NCI-H2196 (cell line): ENCODE data around the gene INVS.
"Not testable (repeated sequence)": the region's sequence is repeated elsewhere in the genome, so short reads cannot be mapped to it uniquely, and the experiment has no call there.

ENCODE experiments used
- DNase-seq: peaks from one replicate; lab custom pipeline; 2025; ENCODE audit not compliant: unreplicated experiment; lab: John Stamatoyannopoulos, UW

Gene INVS

DNA sequence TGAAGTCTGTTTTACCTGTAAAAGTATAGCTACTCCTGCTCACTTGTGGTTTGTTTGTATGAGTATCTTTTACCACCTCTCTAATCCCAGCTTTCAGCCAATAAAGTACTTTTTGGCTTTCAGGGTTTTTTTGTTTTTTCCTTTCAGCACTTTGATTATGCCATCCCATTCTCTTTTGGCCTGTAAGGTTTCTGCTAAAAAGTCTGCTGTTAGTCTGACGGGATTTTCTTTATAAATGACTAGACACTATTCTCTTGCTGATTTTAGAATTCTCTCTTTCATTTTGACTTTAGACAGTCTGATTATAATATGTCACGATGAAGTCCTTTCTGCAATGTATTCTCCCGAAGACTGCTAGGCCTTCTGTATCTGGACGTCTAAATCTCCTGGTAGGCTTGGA lies 216.5 kb downstream of the INVS start:
- no peak for DNase-seq

DNA sequence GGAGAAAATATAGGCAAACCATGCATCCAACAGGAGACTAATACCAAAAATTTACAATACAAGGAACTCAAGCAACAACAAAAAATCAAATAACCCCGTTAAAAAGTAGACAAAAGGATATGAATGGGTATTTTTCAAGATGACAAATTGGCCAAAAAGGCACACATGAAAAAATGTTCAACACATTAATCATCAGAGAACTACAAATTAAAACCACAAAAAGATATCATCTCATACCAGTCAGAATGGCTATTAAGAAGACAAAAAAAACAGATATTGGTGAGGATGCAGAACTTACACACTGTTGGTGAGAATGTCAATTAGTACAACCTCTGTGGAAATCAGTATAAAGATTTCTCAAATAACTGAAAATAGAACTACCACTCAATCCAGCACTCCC lies 218.7 kb downstream of the INVS start:
- no peak for DNase-seq

DNA sequence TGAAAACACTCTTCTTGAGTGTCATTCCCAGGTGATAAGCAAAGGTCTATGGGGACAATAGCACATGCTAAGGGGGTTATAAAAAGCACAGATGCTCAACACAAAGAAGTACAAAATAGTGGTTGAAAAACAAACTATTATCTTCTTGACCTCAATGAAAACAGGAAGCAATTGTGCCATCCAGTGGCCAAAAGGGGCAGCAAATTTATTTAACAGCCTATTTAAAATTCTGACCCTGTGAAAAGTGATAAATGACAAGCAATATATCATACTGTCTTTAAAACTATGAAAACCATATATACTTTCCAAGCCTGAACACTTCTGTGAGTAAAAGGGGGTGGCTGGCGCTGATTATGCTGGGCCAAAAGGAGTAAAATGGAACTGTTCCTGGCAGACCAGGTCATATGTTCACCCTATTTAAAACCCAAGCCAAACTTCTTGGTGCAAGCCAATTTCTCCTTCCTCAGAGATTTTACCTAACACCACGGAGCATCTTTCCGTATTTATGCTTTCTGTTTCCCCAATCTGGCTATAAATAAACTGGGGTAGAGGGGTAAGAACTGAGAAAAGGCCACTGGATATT lies 224.0 kb downstream of the INVS start:
- DNase-seq, result peak; percentile 61

DNA sequence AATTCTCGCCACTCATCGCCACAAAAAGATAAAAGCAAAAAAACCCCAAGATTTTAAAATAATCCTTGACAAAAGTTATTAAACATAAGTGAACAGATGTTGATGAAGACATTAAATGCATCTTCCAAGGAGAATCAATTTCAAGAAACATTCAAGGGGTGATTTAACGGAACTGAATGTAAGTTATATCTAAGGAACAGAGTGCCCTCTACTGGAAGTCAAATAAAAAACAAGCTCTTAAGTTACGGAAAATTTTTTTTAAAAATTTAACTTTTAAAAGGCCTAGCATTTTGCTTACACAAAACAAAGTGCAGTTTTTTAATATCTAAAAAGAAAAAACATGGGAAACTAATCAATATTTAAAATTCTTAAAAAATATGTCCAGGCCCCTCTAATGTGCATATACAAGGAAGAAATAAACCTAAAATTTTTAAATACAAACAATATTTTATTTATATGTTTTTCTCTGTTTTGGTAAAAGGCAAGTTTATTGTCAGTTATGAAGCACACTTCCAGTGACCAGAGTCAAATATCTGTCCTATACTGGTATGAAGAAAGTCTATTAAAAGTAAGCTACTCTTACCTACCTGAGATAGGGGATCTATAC lies 225.7 kb downstream of the INVS start:
- DNase-seq, result peak; percentile 11

DNA sequence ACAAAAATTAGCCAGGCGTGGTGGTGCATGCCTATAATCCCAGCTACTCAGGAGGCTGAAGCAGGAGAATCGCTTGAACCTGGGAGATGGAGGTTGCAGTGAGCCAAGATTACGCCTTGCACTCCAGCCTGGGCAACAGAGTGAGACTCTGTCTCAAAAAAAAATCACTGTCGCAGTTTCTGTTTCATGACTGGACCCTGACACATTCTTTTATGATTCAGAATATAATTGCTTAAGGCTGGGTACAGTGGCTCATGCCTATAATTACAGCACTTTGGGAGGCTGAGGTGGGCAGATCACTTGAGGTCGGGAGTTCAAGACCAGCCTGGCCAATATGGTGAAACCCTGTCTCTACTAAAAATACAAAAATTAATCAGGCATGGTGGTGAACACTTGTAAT lies 239.7 kb downstream of the INVS start:
- not testable (repeated sequence) for DNase-seq

DNA sequence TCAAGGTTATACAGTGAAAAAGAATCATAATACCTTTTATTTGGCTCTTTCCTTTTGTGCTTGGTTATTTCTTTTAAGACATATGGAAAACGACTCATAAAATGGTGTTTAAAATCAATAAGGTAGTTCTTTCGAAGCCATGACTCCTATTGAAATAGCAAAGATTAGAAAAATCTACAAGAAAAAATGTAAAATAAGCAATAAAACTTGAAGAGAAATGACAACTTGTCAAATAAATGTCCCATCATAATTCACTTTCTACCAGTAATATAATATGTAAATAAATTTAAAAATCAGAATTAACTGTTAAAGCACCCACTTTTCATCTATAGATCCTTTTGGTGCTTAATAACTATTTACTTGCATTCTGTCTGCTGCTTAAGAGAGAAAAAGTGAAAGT lies 241.2 kb downstream of the INVS start:
- DNase-seq, result no peak

DNA sequence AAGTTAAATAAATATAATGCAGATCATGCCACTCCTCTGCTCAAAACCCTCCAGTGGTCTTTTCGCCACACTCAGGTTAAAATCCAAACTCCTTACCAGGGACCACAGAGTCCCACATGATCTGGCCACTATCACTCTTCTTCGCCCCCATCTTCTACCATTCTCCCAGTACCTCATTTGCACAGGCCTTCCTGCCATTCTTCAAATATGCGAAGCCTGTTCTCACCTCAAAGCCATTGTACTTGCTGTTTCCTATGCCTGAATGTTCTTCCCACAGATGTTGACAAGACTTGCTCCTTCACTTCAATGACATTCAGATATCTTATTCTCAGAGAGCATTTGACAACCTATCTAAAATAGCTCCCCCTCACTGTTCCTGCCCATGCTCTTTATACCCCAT lies 242.8 kb downstream of the INVS start:
- DNase-seq, result no peak

DNA sequence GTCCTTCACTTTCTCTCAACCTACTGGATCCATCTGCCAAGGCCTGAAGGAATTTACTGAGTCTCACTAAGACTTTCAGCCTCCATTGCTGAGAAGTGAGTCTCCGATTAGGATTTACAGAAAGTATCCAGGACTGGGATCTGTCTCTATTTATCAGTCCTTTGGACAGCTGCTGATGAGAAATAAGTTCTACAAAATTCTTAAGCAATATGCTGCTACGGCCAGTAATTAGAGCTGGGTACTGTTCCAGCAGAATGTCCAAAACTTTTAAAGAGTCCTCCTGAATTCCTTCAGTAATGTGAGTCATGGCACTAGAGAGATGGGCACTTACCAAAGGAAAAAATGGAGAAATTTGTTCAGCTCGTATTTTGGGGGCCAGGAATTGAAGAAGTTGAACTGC lies 247.8 kb downstream of the INVS start:
- DNase-seq, result no peak

DNA sequence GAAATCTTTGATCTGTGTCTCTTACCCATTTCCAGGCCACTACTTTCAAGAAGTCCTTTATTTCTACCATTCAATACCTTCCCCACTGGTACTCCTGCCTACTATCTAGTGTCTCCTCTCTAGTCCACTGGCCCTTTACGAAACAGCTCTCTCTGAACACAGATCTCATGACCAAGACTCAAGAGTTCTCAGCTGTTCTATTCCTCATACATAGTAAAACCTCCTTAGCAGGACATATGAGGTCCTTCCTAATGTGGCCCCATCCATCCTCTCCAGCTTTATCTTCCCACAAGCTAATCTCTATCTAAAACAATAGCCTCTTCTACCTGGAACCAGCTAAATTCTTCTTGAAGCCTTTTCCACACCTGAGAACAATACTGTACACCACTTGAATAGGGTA lies 251.1 kb downstream of the INVS start:
- DNase-seq, result no peak
